Osteoblast (primary cell): ENCODE data around the gene SMIM9. TPM values are rescaled to one million over a fixed set of nuclear protein-coding genes. Genes with fewer than 3 reads are reported as not detected.

ENCODE experiments used
- DNase-seq: peaks from one replicate; pipeline ENCODE4 v3.0.0; 2011; ENCODE audit warnings: low spot score, mixed read lengths; ENCODE audit not compliant: insufficient read length; ENCODE audit errors: missing footprints
- H2AFZ ChIP-seq: 2 replicates; pipeline ENCODE4 v1.6.0; 2011; ENCODE audit warnings: mild to moderate bottlenecking, low read length
- H3K27ac ChIP-seq: 2 replicates; pipeline ENCODE4 v1.5.1; 2011; ENCODE audit warnings: mild to moderate bottlenecking, low read depth, low read length, moderate library complexity
- H3K27me3 ChIP-seq: 2 replicates; pipeline ENCODE4 v1.6.0; 2012; ENCODE audit warnings: mild to moderate bottlenecking, control low read depth, inconsistent platforms, low read length, moderate library complexity; ENCODE audit not compliant: insufficient read depth
- H3K36me3 ChIP-seq: 2 replicates; pipeline ENCODE4 v1.5.1; 2011; ENCODE audit warnings: mild to moderate bottlenecking, low read length, control low read depth, moderate library complexity; ENCODE audit not compliant: insufficient read depth
- H3K4me1 ChIP-seq: 2 replicates; pipeline ENCODE4 v1.5.1; 2011; ENCODE audit warnings: mild to moderate bottlenecking, low read length, control low read depth, moderate library complexity; ENCODE audit not compliant: insufficient read depth
- H3K4me2 ChIP-seq: 2 replicates; pipeline ENCODE4 v1.6.0; 2011; ENCODE audit warnings: mild to moderate bottlenecking, low read length; ENCODE audit not compliant: insufficient read depth
- H3K4me3 ChIP-seq: fragments of 200-600 bp; sonication (generic); 3 replicates; pipeline ENCODE4 v1.5.1; 2012; ENCODE audit warnings: mild to moderate bottlenecking, low read length, inconsistent platforms; ENCODE audit not compliant: insufficient read depth
- H3K79me2 ChIP-seq: 2 replicates; pipeline ENCODE4 v1.6.0; 2012; ENCODE audit warnings: mild to moderate bottlenecking, low read length, control low read depth, inconsistent platforms; ENCODE audit not compliant: insufficient read depth
- H3K9me3 ChIP-seq: 2 replicates; pipeline ENCODE4 v1.5.1; 2011; ENCODE audit warnings: low read depth, low read length, control low read depth
- H4K20me1 ChIP-seq: 2 replicates; pipeline ENCODE4 v1.6.0; 2012; ENCODE audit warnings: mild to moderate bottlenecking, low read length, control low read depth; ENCODE audit not compliant: insufficient read depth
- total RNA-seq: library from RNA; depleted of rRNA; stranded (reverse); fragments of >200 nt; gene quantifications from 2 replicates; pipeline ENCODE4 v1.2.3, GENCODE V29; 2012
- TF ChIP-seq, protein P1 (sequence below): IDR thresholded peaks from 2 replicates; pipeline ENCODE4 v1.5.1; 2011; ENCODE audit warnings: mild to moderate bottlenecking, low read depth, low read length, moderate library complexity; ENCODE audit errors: extremely low read depth

The SMIM9 gene
- total RNA-seq, 1 donor: not detected

DNA sequence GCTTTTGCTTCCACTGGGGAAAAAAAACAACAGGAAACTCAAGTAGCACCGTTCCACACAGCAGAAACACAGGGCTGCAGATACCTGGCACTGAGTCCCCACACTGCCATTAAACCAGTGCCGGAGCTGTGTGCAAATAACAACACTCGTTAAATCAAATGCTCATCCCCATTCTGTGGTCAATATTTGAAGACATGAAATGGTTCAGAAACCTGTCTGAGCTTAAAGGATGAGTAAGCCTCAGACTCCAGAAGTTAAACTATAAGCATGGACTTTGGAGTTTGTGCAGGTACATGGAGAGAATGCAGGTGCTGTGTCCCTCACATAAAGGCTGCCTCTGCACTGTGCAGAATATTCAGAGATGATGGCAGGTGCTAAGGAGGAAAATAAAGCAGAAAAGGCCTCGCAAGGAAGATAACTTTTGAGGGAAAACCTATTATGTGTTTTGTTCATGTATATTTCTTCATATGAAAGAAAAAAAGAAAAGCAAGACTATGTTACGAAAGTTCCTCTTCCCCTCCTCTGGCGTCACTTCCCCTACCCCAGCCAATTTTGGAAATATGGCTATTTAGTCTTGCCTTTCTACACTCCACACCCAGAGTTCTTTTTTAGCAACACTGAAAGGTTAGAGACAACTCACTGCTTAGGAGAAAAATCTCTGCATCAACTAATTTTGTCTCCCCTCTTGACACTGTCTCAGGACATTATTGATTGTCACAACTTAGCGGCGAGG is 33.8 kb downstream of the SMIM9 start:
- Histone ChIP-seq H4K20me1 (no peaks in the 10 kb centered on the region), H3K27ac (no peak overlapping the region), H3K27me3 (no peaks in the 10 kb centered on the region), H3K36me3 (no peaks in the 10 kb centered on the region), H3K4me1 (peaks cover 20% of the 10 kb centered on the region), H3K4me3 (no peak overlapping the region), H2AFZ (no peak overlapping the region), H3K79me2 (peaks cover 12% of the 10 kb centered on the region), H3K4me2 (no peak overlapping the region), H3K9me3 (no peaks in the 10 kb centered on the region)
- DNase-seq: no peak
- TF ChIP-seq, protein P1, sequence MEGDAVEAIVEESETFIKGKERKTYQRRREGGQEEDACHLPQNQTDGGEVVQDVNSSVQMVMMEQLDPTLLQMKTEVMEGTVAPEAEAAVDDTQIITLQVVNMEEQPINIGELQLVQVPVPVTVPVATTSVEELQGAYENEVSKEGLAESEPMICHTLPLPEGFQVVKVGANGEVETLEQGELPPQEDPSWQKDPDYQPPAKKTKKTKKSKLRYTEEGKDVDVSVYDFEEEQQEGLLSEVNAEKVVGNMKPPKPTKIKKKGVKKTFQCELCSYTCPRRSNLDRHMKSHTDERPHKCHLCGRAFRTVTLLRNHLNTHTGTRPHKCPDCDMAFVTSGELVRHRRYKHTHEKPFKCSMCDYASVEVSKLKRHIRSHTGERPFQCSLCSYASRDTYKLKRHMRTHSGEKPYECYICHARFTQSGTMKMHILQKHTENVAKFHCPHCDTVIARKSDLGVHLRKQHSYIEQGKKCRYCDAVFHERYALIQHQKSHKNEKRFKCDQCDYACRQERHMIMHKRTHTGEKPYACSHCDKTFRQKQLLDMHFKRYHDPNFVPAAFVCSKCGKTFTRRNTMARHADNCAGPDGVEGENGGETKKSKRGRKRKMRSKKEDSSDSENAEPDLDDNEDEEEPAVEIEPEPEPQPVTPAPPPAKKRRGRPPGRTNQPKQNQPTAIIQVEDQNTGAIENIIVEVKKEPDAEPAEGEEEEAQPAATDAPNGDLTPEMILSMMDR: no peak

DNA sequence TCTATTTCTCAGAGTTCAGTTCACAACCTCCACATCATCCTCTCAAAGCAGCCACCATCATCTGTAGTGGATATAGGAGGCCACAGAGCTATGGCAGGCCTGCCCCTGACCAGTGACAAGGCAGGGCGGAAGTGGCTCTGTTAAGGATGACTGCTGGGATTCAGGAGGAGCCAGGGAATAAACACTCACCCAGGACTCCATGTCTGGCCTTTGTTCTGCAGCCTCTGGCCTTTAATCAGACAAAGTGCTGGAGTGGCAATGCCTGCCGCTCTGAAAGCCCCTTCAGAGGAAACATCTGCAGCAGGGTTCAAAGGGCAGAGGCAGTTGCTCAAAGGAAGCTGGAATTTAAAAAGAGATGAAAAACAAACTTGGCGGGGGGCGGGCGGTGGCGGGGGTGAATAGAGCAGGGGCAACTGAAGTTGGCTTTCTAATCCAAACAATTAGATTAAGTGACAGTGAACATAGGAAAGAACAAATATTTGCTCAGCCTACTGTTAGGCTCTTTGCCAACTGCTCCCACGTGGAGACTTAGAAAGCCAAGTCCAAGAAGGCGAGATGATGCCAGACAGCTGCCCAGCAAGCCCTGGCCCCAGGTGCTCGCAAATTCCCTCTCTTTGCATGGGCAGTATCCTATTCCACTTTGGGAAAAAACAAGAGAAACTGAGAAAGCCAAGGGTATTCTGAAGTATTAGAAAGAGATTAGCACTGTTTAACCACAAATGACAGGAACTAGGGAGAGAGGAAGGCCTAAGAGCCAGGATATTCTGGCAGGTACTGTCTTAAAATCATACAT is 34.7 kb downstream of the SMIM9 start:
- H3K79me2 ChIP-seq: peaks cover 12% of the 10 kb centered on the region
- no peaks in the 10 kb centered on the region for H4K20me1 ChIP-seq
- no peaks in the 10 kb centered on the region for H3K27me3 ChIP-seq
- no peak overlapping the region for H3K4me3 ChIP-seq
- peak overlapping the region; percentile 67 for H3K27ac ChIP-seq
- H3K9me3 ChIP-seq: no peaks in the 10 kb centered on the region
- H2AFZ ChIP-seq: no peak overlapping the region
- TF ChIP-seq, protein P1: no peak
- DNase-seq: peak; percentile 78
- H3K4me1 ChIP-seq: peaks cover 20% of the 10 kb centered on the region
- H3K36me3 ChIP-seq: no peaks in the 10 kb centered on the region
- H3K4me2 ChIP-seq: peak overlapping the region; percentile 37

DNA sequence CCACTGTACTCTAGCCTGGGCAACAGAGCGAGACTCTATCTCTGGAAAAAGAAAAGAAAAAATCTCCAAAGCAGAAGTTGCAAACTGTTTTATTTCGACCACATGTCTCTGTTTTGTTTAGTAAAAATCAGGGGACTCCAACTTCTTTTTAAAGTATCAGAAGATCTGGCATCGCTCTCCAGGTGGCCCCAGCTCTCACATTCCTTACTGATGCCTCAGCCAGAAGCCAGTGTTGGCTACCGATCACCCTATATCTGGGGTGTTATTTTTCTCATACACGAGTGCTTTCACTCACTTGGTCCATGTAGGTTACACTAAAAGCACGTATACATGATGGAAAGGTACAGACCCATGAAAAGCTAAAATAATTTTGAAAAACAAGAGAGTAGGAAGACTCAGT is 37.5 kb downstream of the SMIM9 start:
- Histone ChIP-seq H2AFZ (no peak overlapping the region), H3K27ac (no peak overlapping the region), H3K4me3 (no peak overlapping the region), H3K27me3 (no peaks in the 10 kb centered on the region), H4K20me1 (no peaks in the 10 kb centered on the region), H3K79me2 (peaks cover 7% of the 10 kb centered on the region), H3K36me3 (no peaks in the 10 kb centered on the region), H3K4me2 (no peak overlapping the region), H3K4me1 (peaks cover 15% of the 10 kb centered on the region), H3K9me3 (no peaks in the 10 kb centered on the region)
- DNase-seq: no peak
- TF ChIP-seq, protein P1: no peak

DNA sequence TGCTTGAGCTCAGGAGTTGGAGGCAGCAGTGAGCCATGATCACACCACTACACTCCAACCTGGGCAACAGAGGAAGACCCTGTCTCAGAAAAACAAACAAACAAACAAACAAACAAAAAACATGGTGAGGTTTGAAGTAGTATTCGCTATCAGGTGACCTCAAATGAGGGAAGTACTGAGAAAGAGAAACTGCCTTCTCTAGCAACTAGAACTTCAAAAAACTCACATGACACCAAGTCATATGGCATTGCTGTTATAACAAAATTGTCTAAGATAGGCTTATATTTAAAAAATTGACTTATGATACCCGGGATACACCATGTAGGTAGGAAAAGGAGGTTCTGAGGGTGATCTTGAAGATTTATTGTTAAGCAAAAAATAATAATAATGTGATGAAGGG is 39.4 kb downstream of the SMIM9 start:
- Histone ChIP-seq H3K27ac (no peak overlapping the region), H3K9me3 (no peaks in the 10 kb centered on the region), H3K36me3 (no peaks in the 10 kb centered on the region), H4K20me1 (no peaks in the 10 kb centered on the region), H3K4me1 (peaks cover 12% of the 10 kb centered on the region), H3K79me2 (peaks cover 5% of the 10 kb centered on the region), H3K4me2 (no peak overlapping the region), H3K4me3 (no peak overlapping the region), H2AFZ (no peak overlapping the region), H3K27me3 (no peaks in the 10 kb centered on the region)
- no peak for DNase-seq
- TF ChIP-seq, protein P1: no peak
